Tibial nerve (tissue), 4 donors: ENCODE data around the gene NOX5. TPM values are rescaled to one million over a fixed set of nuclear protein-coding genes. Genes with fewer than 3 reads are reported as not detected.

Experiments used
- DNase-seq, 2 donors: peaks; one replicate each; pipeline ENCODE4 v3.0.0-alpha.2; 2019; ENCODE audit warnings: low spot score in 2 of 2
- H3K27ac ChIP-seq, 4 donors: fragments of 200-600 bp; sonication (generic) in 3 of 4; one replicate each; pipeline ENCODE4 v1.5.1; 2017 to 2019; ENCODE audit warnings: mild to moderate bottlenecking in 1 of 4
- H3K27me3 ChIP-seq, 2 donors: fragments of 200-600 bp; sonication (generic) in 1 of 2; one replicate each; pipeline versions ENCODE4 v1.5.1 to v1.6.0; 2017 to 2019
- H3K36me3 ChIP-seq, 3 donors: fragments of 200-600 bp; sonication (generic); one replicate each; pipeline ENCODE4 v1.5.1; 2018 to 2019
- H3K4me1 ChIP-seq, 4 donors: fragments of 200-600 bp; sonication (generic) in 3 of 4; one replicate each; pipeline ENCODE4 v1.5.1; 2017 to 2019
- H3K4me3 ChIP-seq, 4 donors: fragments of 200-600 bp; sonication (generic) in 3 of 4; one replicate each; pipeline ENCODE4 v1.5.1; 2017 to 2019; ENCODE audit warnings: mild to moderate bottlenecking in 1 of 4, moderate library complexity in 1 of 4
- H3K9me3 ChIP-seq, 4 donors: fragments of 200-600 bp; sonication (generic) in 3 of 4; one replicate each; pipeline ENCODE4 v1.5.1; 2017 to 2019
- EP300 ChIP-seq, 2 donors: sonication (generic); formaldehyde crosslinking; IDR thresholded peaks; one replicate each; pipeline ENCODE4 v1.6.1; 2017; ENCODE audit warnings: antibody characterized with exemption in 2 of 2, mild to moderate bottlenecking in 1 of 2
- POLR2A ChIP-seq, 2 donors: fragments of 450-650 bp; IDR thresholded peaks; one replicate each; pipeline ENCODE4 v1.6.1; 2017; ENCODE audit warnings: antibody characterized with exemption in 2 of 2, mild to moderate bottlenecking in 2 of 2, moderate library complexity in 2 of 2
- WGBS, 2 donors: methylation state at CpG; one replicate each; pipeline ENCODE4 v1.1.5; 2018; 5-methylcytosine and 5-hydroxymethylcytosine counted together
- total RNA-seq, 4 donors: library from RNA; depleted of rRNA; stranded (reverse); fragments of >200 nt; gene quantifications; one replicate each; pipeline ENCODE4 v1.1.0, GENCODE V29; 2016
- TF ChIP-seq, protein P1 (sequence below), 5 experiments: fragments of 200-600 bp in 3 of 5; fragments of 450-650 bp in 2 of 5; sonication (generic) in 3 of 5; IDR thresholded peaks; one replicate each; pipeline ENCODE4 v1.5.1; 2016 to 2019; ENCODE audit warnings: antibody characterized with exemption in 5 of 5, mild to moderate bottlenecking in 3 of 5, moderate library complexity in 2 of 5

The NOX5 gene
- total RNA-seq, 4 donors from 2014 or later: 0.21 to 2.7 (median 1.1) TPM

- no peak for DNase-seq
- Histone ChIP-seq H3K4me3 (no peak overlapping the region), H3K27me3 (no peaks in the 10 kb centered on the region), H3K36me3 (no peaks in the 10 kb centered on the region), H3K27ac (no peak overlapping the region), H3K4me1 (no peaks in the 10 kb centered on the region), H3K9me3 (no peaks in the 10 kb centered on the region)
- 90 to 92% methylated on average over 6 of the region's 6 CpGs for WGBS, 2 donors
- TF ChIP-seq POLR2A (IDR thresholded peaks at IDR 0.05): no peak
- TF ChIP-seq EP300 (IDR thresholded peaks at IDR 0.05): no peak
- TF ChIP-seq, protein P1, sequence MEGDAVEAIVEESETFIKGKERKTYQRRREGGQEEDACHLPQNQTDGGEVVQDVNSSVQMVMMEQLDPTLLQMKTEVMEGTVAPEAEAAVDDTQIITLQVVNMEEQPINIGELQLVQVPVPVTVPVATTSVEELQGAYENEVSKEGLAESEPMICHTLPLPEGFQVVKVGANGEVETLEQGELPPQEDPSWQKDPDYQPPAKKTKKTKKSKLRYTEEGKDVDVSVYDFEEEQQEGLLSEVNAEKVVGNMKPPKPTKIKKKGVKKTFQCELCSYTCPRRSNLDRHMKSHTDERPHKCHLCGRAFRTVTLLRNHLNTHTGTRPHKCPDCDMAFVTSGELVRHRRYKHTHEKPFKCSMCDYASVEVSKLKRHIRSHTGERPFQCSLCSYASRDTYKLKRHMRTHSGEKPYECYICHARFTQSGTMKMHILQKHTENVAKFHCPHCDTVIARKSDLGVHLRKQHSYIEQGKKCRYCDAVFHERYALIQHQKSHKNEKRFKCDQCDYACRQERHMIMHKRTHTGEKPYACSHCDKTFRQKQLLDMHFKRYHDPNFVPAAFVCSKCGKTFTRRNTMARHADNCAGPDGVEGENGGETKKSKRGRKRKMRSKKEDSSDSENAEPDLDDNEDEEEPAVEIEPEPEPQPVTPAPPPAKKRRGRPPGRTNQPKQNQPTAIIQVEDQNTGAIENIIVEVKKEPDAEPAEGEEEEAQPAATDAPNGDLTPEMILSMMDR (IDR thresholded peaks at IDR 0.05): no peak
These were observed 21.8 kb upstream of the NOX5 start for GRCh38 chr15:68992696-68993095.

DNA sequence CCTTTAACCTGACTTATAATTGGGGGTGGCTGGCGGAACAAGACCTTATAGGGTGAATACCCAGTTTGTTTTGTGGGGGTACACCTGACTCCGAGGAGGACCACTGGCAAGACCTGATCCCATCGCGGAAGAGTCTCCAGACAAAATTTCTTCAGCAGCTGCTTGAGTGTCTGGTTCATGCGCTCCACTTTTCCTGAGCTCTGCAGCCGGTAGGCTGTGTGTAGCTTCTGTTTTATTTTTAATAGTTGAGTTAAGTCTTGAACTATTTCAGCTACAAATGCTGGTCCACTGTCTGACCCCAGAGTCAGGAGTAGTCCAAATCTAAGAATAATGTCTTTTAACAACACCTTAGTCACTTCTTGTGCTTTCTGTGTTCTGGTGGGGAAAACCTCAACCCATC is 21.2 kb upstream of the NOX5 start:
- Histone ChIP-seq H3K27me3 (no peaks in the 10 kb centered on the region), H3K27ac (no peak overlapping the region), H3K36me3 (no peaks in the 10 kb centered on the region), H3K4me1 (no peaks in the 10 kb centered on the region), H3K4me3 (no peak overlapping the region), H3K9me3 (no peaks in the 10 kb centered on the region)
- TF ChIP-seq POLR2A (IDR thresholded peaks at IDR 0.05): no peak
- TF ChIP-seq EP300 (IDR thresholded peaks at IDR 0.05): no peak
- TF ChIP-seq, protein P1 (IDR thresholded peaks at IDR 0.05): no peak
- DNase-seq: no peak
- WGBS, 2 donors: 92 to 95% methylated on average over 6 of the region's 6 CpGs

DNA sequence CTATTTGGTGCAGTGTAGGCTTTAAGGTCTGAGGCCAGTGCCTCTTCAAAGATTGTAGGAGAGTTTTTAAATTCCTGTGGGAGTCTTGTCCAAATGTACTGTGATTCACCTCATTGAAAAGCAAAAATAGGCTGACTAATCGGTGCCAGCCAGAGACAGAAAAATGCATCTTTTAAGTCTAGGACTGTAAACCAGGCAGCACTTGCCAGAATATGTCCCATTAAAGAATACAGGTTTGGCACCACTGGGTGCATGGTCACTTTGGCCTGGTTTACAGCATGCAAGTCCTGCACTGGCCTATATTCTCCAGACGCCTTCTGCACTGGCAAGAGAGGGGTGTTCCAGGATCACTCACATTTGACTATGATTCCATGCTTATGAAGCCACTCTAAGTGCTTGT is 20.3 kb upstream of the NOX5 start:
- Histone ChIP-seq H3K4me1 (no peaks in the 10 kb centered on the region), H3K36me3 (no peaks in the 10 kb centered on the region), H3K4me3 (no peak overlapping the region), H3K27me3 (no peaks in the 10 kb centered on the region), H3K27ac (no peak overlapping the region), H3K9me3 (no peaks in the 10 kb centered on the region)
- DNase-seq: no peak
- WGBS, 2 donors: 79 to 85% methylated on average over 2 of the region's 2 CpGs
- TF ChIP-seq EP300 (IDR thresholded peaks at IDR 0.05) (no peak), POLR2A (IDR thresholded peaks at IDR 0.05) (no peak)

DNA sequence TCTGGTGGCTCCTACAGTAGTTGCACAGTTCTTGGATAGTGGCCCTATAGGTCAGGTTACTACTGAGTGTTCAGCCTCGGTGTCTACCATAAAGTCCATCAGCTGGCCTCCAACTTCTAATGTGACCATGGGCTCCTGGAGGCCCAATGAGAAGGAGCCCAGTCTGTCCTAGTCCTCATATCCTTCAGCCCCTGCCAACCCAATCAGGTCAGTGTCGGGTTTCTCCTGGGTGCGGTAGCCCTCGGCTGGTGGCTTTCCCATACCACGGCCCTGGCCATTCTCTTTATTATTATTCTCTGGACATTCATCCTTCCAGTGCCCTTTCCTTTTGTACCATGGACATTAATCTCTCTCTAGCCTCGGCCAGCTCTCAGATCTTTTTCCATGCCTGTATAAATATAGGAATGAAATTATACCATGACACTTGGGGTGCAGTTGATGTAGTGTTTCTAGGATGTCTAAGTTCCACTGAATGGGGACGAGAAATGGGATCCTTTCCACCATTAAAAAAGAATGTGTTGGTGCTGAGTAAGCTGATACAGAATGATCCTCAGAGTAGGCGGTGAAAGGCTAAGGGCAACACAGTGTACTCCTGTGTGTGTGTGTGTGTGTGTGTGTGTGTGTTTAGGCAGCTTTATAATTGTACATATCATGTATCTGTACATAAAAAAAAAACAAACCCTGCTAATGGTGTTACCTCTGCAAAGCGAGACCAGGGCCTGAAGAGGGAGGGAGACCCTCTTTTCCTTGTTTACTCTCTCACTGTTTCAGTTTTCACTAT is 19.3 kb upstream of the NOX5 start:
- Histone ChIP-seq H3K27ac (no peak overlapping the region), H3K4me1 (no peaks in the 10 kb centered on the region), H3K4me3 (no peak overlapping the region), H3K36me3 (no peaks in the 10 kb centered on the region), H3K27me3 (no peaks in the 10 kb centered on the region), H3K9me3 (no peaks in the 10 kb centered on the region)
- 84 to 87% methylated on average over 9 of the region's 9 CpGs for WGBS, 2 donors
- no peak for DNase-seq
- TF ChIP-seq, protein P1 (IDR thresholded peaks at IDR 0.05): no peak
- TF ChIP-seq POLR2A (IDR thresholded peaks at IDR 0.05) (no peak), EP300 (IDR thresholded peaks at IDR 0.05) (no peak)

DNA sequence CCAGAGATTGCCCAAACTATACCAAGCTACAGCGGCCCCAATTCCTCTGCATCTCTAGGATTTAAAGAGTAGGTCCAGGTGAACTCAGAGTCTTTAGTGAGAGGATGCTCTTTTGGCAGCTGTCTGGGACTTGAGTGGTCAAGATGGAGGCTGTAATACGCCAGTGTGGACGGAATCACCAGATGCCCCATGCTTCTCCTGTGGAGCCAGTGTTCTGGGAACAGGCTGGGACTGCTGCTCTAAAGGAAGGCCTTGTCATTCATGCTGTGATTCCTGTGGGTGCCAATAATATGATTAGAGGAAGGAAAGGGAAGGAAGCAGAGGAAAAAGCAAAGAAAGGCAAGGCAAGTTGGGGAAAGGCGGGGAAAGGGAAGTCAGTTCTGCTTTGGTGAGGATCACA is 17.4 kb upstream of the NOX5 start:
- Histone ChIP-seq H3K4me3 (no peak overlapping the region), H3K27ac (no peak overlapping the region), H3K9me3 (no peaks in the 10 kb centered on the region), H3K4me1 (no peaks in the 10 kb centered on the region), H3K27me3 (no peaks in the 10 kb centered on the region), H3K36me3 (no peaks in the 10 kb centered on the region)
- TF ChIP-seq EP300 (IDR thresholded peaks at IDR 0.05) (no peak), POLR2A (IDR thresholded peaks at IDR 0.05) (no peak)
- TF ChIP-seq, protein P1 (IDR thresholded peaks at IDR 0.05): no peak
- WGBS, 2 donors: 83 to 94% methylated on average over 4 of the region's 4 CpGs
- DNase-seq: no peak
